GM19023 (cell line): ENCODE measurements around the gene CPLX3.

Source experiments
- ATAC-seq: cut with Tn5 transposase; IDR thresholded peaks from one replicate; pipeline ENCODE4 v1.9.1; 2021; ENCODE audit warnings: mild to moderate bottlenecking, moderate library complexity; ENCODE audit not compliant: unreplicated experiment

CPLX3 gene

DNA sequence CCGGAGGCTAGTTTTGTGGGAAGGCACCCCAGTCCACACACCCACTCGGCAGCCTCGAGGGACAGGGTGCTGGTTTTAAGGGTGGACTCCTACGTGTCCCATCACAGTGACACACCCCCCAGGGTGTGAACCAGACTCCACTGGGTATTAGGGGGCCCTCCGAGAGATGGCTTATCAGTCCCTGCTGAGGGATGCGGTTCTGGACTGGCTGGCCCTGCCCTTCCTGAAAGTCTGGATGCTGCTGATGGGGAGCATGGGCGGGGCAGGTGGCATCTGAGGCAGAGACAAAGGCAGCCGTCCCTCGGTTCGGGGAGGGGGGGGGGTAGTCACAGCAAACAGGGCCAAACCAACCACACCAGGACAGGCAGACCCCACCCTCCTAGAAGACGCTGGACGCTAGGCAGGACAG lies 17.5 kb downstream of the CPLX3 start:
- ATAC-seq = no peak

DNA sequence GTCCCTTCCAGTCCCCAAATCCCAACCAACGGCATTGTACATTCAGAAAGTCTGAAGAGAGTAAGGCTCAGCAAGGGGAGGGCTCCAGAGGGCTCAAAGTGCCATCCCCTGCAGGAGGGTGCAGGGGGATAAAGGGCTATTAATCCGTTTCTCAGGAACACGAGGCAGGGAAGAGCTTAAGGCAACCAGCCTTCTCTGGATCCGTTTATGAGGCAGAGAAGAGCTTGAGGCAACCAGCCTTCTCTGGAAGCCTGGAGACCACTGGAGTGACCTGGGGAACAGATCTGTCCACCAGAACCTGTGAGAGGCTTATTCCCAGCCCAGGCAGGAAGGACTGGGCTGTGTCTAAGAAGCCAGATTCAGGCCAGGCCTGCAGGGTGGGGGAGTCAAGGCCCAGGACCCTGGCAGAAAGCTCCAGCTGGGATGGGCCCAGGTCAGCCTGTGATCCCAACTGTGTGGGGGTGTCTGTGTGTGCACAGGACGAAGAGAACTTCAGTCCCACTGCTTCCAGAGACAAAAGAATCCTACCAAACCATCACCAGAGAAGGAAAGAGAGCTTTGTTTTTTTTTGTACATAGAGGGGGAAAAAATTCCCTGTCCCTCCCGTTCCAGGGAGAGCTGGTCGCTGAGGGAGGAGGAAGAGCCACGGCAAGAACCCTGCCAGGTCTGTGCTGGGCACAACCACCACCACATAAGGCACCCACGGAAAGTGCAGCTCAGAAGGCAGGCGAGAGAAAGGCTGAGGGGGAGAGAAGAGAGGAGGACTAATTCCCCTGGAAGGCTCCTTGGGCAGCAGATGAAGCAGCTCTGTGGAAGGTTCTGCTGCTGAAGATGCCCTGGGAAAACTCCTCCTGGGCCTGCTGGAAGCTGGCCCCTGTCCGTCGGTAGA lies 18.1 kb downstream of the CPLX3 start:
- no peak for ATAC-seq

DNA sequence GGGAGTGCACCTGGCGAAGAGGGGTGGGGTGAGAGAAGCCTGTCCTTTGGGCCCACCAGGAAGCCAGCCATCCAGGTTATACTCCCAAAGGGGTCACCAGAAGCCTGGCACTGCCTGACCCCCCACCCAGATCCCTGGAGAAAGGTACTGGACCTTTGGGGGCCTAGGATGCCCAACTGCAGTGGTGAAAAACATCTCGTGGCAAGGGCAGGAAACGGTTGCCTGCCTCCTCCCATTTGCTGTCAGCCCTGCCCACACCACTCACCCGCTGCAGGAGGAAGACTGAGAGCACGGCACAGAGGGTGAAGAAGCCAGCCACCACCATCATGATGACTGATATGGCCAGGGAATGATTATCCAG lies 18.8 kb downstream of the CPLX3 start:
- ATAC-seq = no peak

DNA sequence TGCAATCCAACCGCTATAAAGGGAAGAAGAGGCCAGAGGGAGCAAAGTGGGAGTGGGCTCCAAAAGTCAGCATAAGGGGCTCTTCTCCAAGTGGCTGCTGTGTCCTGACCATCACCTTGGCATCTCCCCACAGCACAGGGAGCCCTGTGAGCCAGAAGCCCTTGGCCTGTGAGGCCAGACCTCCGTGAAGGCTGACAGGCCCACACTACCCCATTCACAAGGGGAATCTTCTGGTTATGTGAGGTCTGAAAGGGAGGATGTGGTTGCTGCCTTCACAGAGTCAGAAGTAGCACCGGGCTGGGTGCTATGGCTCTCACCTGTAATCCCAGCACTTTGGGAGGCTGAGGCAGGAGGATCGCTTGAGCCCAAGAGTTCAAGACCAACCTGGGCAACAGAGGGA lies 19.2 kb downstream of the CPLX3 start:
- ATAC-seq = no peak

DNA sequence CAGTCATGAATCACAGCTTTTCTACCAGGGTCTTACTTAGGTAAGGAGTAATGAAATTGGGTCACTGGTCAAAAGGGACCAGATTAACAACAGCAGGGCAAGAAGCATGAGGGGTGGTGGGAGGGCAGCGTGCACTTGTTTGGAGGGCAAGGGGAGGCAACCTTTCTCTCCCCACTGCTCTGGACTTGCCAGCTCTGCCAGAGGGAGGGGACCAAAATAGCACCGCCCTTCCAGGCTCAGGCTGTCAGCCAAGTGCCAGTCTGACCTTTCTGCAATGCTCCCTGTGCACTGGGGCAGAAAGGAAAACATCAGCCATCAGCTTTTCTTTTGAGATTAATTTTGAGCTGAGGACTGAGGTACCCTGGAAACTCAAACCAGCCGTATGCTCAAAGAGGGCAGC lies 21.0 kb downstream of the CPLX3 start:
- no peak for ATAC-seq

DNA sequence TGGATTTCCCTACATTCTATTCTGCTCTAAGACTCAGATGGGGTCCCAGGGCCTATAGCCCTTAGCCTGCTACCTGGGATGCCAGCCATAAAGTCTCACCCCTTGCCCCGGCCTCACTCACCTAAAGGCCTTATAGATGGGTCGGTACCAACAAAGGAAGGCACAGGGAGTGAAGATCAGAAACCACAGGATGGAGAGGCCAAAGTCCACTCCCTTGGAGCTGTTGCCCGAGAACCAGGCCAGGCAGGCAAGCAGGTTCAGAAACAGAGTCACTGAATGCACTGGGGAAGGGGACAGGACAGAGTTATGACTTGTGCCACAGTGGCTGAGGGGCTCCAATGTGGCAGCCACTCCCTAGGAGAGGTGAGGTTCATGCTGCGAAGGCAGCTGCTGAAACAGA lies 24.0 kb downstream of the CPLX3 start:
- ATAC-seq = no peak

DNA sequence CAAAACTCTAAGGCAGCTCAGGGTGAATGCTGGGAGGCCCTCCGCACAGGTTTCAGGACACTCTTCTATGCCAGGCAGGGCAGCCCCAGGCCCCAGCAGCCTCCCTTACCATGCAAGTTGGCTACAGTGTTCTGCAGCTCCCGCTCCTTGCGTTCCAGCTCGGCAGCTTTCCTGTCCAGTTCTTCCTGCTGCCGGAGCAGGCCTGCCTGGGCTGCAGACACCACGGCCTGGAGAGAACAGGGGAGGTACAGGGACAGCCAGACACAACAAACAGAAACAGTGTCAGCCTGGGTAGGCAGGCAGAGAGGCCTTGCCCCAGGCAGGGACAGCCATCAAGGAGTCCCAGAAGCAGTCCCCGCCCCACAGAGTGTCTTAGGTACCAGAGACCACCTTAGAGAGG lies 25.5 kb downstream of the CPLX3 start:
- ATAC-seq = no peak

DNA sequence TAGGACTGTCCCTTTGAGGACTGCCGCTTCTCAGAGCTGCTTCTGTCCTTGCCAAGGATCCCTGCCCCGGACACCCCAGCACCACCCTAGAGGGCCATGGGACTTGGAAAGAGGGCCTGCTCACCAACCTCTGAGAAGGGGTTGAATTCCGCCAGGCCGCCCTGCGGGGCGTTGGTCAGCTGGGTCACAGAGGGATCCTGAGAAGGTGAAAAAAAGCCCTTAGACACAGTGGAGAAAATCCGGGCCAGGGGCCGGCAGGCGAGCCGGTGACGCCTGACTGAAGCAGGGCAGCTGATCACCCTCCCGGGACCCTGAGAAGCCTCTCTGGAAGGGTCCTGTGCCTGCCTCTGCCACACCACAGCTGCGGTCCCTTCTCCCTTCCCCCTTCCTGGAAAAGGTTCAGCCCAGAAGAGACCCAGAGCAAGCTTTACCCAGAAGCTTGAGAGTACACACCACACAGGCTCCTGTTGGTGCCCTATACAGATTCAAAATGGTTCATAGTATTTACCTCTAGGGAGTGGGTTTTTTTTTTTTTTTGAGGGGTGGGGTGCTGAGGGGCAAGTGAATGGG lies 28.1 kb downstream of the CPLX3 start:
- no peak for ATAC-seq

DNA sequence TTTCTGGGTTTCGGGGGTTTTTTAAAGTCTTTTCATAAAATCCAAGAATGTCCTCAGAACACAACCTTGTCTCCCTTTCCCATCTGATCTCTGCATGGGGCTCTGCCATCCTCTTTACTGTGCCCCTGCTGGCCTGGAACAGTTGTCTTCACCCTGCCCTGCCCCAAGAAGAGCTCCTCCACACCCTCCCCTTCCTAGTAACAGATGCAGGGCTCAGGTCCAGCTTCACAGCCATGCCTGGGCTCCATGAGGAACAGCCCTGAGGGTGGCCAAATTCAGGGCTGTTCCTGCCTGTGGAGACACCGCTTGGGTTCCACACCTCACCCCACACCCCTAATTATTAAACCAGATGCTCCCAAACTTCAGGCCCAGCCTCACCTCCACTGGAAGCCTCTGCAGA lies 29.4 kb downstream of the CPLX3 start:
- no peak for ATAC-seq

DNA sequence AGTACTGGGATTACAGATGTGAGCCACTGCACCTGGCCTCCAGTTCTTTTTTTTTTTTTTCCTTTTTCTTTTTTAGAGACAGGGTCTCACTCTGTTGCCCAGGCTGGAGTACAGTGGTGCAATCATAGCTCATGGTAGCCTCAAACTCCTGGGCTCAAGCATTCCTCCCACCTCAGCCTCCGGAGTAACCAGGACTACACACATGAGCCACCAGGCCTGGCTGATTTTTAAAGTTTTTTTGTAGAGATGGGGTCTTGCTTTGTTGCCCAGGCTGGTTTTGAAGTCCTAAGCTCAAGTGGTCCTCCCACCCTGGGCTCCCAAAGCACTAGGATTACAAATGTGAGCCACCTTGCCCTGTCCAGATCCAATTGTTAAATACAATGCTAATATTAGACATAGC lies 30.1 kb downstream of the CPLX3 start:
- no peak for ATAC-seq

DNA sequence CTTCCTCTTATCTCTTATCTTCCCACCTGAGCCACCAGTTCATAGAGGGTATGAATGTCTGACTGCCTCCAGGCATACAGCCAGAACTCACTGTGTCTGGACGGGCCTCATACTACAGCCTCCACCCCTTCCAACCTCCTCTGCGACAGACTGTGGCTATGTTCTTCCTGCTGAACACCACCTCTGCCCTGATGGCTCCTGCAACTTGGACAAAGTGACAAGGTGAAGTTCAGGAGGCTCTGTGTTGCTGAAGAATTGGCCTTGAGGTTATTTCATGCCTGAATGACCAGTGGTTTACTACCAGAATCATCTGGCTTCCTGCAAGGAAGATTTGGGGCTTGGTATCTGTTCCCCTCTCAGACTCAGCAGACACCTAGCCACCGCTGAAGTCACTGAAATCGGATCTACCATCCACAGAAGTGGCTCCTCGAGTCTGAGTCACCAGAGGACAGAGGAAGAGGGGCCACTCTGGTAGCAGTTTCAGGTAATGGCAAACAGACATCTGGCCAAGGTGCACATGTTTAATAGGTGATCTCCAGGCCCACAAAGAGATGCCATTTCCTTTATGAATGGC lies 30.7 kb downstream of the CPLX3 start:
- ATAC-seq = peak; percentile 62

DNA sequence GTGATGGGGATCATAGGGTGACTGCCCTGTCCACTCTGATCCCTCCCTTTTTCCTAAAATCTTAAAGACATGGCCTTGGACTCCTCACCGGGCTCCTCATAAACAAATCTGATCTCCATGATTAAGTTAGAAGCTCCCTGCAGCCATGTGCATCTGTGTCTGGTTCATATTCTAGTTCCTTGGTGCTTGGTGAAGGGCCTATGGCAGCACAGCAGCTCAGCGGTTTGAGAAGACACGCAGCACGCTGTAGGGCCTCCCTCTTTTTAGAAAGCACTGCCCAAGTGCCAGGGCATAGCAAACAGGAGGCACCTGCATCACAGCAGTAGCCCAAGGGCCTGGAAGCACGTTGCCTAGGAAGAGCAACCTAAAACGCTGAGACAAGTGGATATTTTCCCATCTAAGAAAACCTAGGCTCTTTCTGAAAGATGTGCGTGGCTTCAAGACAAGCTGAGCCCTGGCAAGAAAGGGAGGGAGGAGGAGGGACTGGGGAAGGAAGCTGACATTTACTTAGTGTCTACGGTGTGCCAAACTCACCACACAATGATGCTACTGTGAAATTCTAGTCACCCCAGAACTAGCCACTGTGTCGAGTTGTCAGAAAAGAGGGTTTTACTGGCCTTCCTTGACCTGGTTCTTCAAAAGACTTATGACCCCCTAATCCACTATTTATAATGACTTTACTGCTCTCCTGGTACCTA lies 31.4 kb downstream of the CPLX3 start:
- ATAC-seq = no peak

DNA sequence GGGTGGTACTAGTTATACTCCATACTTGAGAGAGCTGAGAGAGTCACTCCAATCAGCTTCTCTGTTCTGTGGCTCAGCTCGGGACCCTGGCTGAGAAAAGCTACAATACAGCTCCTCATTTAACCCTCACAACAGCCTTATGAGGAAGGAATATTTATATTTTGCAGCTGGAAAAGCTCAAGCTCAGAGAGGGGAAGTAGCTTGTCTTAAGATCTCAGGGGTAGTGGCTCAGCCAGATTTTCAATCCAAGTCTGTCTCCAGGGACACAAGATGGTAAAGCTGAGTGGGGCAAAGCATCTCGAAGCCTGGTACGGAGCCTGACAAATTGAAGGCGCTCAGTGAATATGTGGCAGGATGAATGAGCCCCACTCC lies 31.9 kb downstream of the CPLX3 start:
- ATAC-seq = no peak

DNA sequence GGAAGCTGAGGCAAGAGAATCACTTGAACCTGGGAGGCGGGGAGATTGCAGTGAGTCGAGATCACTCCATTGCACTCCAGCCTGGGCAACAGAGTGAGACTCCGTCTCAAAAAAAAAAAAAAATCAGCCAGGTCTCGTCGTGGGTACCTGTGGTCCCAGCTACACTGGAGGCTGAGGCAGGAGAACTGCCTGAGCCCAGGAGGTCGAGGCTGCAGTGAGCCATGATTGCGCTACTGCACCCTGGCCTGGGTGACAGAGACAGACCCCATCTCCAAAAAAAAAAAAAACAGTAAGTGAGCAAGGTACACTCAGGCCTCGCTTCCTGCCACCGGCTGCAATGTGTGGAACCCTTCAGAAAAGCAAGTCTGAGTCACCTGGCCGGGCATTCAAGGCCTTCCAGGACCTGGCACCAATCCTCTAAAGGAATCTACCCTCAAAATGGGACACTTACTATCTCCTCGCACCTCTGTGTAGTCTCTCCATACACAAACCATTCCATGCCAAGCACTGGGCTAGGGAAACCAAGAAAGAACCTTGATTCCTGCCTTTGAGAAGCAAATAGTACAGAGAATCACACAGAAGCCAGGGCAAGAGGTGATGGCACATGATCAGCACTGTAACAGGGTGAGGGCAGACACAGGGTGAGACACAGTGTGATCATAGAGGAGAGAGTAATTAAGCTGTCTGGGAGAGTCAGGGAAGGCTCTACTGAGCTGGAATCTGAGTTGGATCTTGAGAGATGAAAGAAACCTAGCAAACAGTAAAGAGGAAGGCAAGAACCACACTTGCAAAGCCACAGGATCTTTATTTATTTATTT lies 37.0 kb downstream of the CPLX3 start:
- ATAC-seq = no peak

DNA sequence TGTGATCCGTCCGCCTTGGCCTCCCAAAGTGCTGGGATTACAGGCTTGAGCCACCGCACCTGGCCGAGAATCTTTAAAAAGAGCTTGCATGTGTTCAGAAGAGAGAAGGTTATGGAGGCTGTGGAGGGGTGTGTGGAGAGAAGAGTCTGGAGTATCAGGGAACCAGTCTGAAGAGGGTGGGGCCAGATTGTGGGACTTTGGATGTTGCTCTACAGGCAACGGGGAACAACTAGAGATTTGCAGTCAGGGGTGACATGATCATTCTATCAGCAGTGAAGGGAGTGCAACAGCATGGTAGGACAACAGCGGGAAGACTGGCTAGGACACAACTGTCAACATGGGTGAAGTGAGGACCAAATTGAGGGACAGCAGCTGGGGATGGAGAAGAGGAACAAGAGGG lies 37.9 kb downstream of the CPLX3 start:
- no peak for ATAC-seq

DNA sequence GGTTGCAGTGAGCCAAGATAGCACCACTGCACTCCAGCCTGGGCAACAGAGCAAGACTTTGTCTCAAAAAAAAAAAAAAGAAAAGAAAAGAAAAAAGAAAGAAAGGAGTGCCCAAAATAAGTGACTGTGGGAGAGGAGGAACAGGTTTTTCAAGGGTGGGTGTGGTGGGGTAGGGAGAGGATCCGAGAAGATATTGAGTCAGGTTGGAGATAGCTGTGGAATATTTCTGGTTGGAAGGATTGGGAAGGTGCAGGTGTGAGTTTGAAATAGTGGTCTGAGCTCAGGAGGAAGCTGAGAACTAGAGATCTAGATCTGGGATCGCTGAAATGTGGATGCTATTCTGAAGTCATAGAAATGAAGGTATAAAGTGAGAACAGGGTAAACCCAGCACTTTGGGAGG lies 38.9 kb downstream of the CPLX3 start:
- no peak for ATAC-seq

DNA sequence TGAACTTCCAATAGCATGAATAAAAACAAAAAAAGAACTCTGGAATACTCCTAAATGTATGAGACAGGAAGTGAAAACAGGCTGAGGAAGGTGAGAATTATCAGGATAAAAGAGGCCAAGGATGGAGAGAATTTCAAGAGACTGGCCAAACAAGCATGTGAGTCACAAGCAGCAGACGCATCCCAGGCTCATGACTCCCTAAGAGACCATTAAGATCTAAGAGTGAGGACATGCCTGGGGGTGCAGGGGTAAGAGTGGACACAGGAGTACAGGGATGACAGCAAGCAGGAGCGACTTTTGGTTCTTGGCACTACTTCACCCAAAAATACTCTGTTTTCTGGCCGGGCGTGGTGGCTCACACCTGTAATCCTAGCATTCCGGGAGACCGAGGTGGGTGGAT lies 39.7 kb downstream of the CPLX3 start:
- ATAC-seq = no peak

DNA sequence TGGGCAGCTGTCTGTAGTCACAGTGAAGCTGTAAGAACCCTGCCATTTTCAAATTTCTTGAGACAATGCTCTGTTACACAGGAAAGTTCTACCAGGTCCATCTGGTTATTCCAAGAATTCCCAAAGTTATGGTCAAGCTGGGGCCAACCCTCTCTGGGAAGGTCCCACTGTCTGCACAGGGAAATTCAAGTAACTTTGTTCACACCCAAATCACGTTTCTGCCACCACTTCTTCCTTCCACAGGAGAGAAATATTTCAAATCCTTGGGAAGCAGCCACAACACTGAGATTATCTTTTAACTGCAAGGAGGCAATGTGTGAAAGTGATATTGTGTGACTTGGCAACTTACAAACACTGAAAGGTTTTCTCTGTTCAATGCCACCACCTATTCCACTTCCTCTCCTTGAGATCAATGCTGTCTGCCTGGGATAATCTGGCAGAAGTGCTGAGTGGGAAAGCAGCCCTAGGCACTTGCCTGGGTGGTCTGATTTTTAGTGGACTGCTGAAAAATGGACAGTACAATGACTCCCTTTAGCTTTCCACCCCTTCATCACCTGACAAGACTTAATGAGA lies 41.1 kb downstream of the CPLX3 start:
- no peak for ATAC-seq

DNA sequence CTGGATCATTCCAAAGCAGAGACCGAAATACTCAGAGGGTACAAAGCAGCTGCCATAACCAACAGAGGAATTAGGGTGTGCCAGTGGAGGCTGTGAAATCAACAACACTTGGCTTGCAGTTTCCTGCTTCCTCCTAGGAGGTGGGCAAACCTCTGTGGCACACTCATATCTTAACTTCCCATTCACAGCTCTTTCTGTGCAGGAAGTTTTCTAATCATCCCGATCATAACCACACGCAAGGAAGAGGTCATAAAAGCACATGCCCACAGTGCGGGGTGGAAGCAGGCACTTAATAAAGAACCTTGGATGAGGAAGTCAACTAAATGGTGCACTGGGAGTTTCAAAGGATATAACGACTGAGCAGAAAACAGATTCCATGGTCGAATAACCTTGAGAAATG lies 41.6 kb downstream of the CPLX3 start:
- ATAC-seq = no peak

DNA sequence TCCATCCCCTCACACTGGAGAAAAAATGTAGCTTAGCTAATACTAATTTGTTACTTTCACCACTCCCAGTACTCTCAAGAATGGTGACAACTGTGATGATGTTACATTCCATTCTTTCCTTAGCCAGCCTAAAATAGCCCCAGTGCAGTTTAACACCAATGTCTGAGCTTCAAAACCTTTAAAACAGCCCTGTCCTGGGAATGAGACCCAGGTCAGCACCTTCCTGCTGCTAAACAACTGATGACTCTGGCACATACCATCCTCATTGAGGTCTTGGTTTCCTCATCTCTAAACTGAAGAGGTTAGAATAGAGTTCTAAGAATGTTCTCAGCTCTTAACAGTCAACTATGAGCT lies 42.9 kb downstream of the CPLX3 start:
- ATAC-seq = no peak
